SHP77 (cell line): ENCODE data around the gene TMEM178B.
A peak's percentile ranks its signal among the peaks of the same experiment; 100 is the strongest.
"Not testable (repeated sequence)": the region's sequence is repeated elsewhere in the genome, so short reads cannot be mapped to it uniquely, and the experiment has no call there.

Source experiments
- DNase-seq, 2 experiments: peaks; one replicate each; lab custom pipeline; 2025; lab: John Stamatoyannopoulos, UW

Gene TMEM178B

GRCh38 chr7:141142058-141142457, 68.2 kb downstream of the TMEM178B start:
- DNase-seq: no peak

GRCh38 chr7:141144921-141145629, 71.2 kb downstream of the TMEM178B start:
- no peak for DNase-seq

- no peak for DNase-seq
Measured at GRCh38 chr7:141145630-141145982, 71.7 kb downstream of the TMEM178B start.

GRCh38 chr7:141147482-141147881, 73.6 kb downstream of the TMEM178B start:
- no peak for DNase-seq

- DNase-seq: no peak
Measured at GRCh38 chr7:141150465-141150864, 76.6 kb downstream of the TMEM178B start.

GRCh38 chr7:141151746-141152145, 77.9 kb downstream of the TMEM178B start:
- no peak for DNase-seq

- DNase-seq: no peak
Measured at GRCh38 chr7:141153231-141153630, 79.4 kb downstream of the TMEM178B start.

GRCh38 chr7:141154131-141154732, 80.4 kb downstream of the TMEM178B start:
- DNase-seq: no peak

GRCh38 chr7:141156407-141156806, 82.5 kb downstream of the TMEM178B start:
- DNase-seq: no peak

GRCh38 chr7:141157138-141157765, 83.4 kb downstream of the TMEM178B start:
- DNase-seq: no peak

GRCh38 chr7:141158561-141158960, 84.7 kb downstream of the TMEM178B start:
- DNase-seq: no peak

- DNase-seq: no peak
Measured at GRCh38 chr7:141160246-141160860, 86.5 kb downstream of the TMEM178B start.

GRCh38 chr7:141161550-141162535, 88.0 kb downstream of the TMEM178B start:
- DNase-seq: no peak

GRCh38 chr7:141165521-141165920, 91.7 kb downstream of the TMEM178B start:
- DNase-seq: no peak

GRCh38 chr7:141166926-141167325, 93.1 kb downstream of the TMEM178B start:
- no peak for DNase-seq

GRCh38 chr7:141167381-141167964, 93.6 kb downstream of the TMEM178B start:
- DNase-seq: no peak

GRCh38 chr7:141169157-141169556, 95.3 kb downstream of the TMEM178B start:
- not testable (repeated sequence) for DNase-seq

- DNase-seq: not testable (repeated sequence)
Measured at GRCh38 chr7:141175728-141176127, 101.9 kb downstream of the TMEM178B start.

GRCh38 chr7:141177120-141177519, 103.3 kb downstream of the TMEM178B start:
- DNase-seq: not testable (repeated sequence)

- peak in 1 of 2 experiments; percentile 8 for DNase-seq
Measured at GRCh38 chr7:141178486-141179135, 104.7 kb downstream of the TMEM178B start.

GRCh38 chr7:141181812-141182211, 107.9 kb downstream of the TMEM178B start:
- no peak for DNase-seq
